Mucosa of descending colon (tissue), 3 donors: Measurements from ENCODE around the gene STN1. TPM values are rescaled to one million over a fixed set of nuclear protein-coding genes. Genes with fewer than 3 reads are reported as not detected.

Source experiments
- ATAC-seq: fragments of 200-7000 bp; cut with Tn5 transposase; one replicate; pipeline ENCODE4 v1.9.1; 2020; ENCODE audit warnings: mild to moderate bottlenecking, moderate library complexity
- DNase-seq, 3 donors: peaks; one replicate each; pipeline ENCODE4 v3.0.0-alpha.2; 2020
- H3K36me3 ChIP-seq: fragments of 200-600 bp; one replicate; pipeline ENCODE4 v1.8.0; 2021; ENCODE audit warnings: low read depth, mild to moderate bottlenecking
- H3K4me1 ChIP-seq: fragments of 200-600 bp; one replicate; pipeline ENCODE4 v1.8.0; 2021; ENCODE audit warnings: low read depth, mild to moderate bottlenecking
- H3K4me3 ChIP-seq: fragments of 200-600 bp; one replicate; pipeline ENCODE4 v1.8.0; 2021; ENCODE audit warnings: mild to moderate bottlenecking
- H3K9me3 ChIP-seq: fragments of 200-600 bp; one replicate; pipeline ENCODE4 v1.8.0; 2021; ENCODE audit warnings: mild to moderate bottlenecking
- intact Hi-C, 2 donors: fragments of 100-400 bp; cut with DNase I in 1 of 2; cut with micrococcal nuclease in 1 of 2; formaldehyde crosslinking; loops; one replicate each; pipeline versions ENCODE4 v1.11.0 to v1.11.1; 2022; cut with DNase I, micrococcal nuclease
- total RNA-seq, 3 donors: library from RNA; stranded (reverse); fragmentation: NEBNext Ultra II Directional in 2 of 3; extraction: Animal tissue kit (Norgen Biotek cat#: 25700) in 2 of 3; gene quantifications; one replicate each; pipeline versions ENCODE4 v1.2.1 to v1.2.4, GENCODE V29; 2021 to 2023
- TF ChIP-seq, protein P1 (sequence below): fragments of 200-600 bp; IDR thresholded peaks from one replicate; pipeline ENCODE4 v1.8.0; 2022; ENCODE audit warnings: antibody characterized with exemption, mild to moderate bottlenecking
- donor health status: DM: no; HTN: no; CAD: no; lungs with moderate emphysema.
- donor health status: DM: no; HTN: no; CAD: no.
- donor health status: DM: no; HTN: yes; CAD: no.

The STN1 gene
- total RNA-seq, 3 donors from 2014 or later, result 18.8 to 25.2 (median 20.7) TPM

DNA sequence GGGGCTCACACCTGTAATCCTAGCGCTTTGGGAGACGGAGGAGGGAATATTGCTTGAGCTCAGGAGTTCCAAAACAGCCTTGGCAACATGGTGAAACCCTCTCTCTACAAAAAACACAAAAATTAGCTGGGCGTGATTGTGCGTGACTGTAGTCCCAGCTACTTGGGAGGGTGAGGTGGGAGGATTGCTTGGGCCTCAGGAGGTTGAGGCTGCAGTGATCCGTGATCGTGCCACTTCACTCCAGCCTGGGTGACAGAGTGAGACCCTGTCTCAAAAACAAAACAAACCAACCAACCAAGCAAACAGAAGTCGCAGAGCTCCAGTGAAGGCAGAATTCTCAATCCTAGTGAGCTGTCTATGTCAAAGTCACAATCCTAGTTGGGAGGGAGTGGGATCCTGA lies 14.3 kb upstream of the STN1 start:
- intact Hi-C loops, result no loop called here
- DNase-seq (no peak), ATAC-seq (no peak)
- Histone ChIP-seq H3K9me3 (no peaks in the 10 kb centered on the region), H3K4me3 (no peak overlapping the region), H3K4me1 (no peaks in the 10 kb centered on the region), H3K36me3 (no peaks in the 10 kb centered on the region)
- TF ChIP-seq, protein P1, sequence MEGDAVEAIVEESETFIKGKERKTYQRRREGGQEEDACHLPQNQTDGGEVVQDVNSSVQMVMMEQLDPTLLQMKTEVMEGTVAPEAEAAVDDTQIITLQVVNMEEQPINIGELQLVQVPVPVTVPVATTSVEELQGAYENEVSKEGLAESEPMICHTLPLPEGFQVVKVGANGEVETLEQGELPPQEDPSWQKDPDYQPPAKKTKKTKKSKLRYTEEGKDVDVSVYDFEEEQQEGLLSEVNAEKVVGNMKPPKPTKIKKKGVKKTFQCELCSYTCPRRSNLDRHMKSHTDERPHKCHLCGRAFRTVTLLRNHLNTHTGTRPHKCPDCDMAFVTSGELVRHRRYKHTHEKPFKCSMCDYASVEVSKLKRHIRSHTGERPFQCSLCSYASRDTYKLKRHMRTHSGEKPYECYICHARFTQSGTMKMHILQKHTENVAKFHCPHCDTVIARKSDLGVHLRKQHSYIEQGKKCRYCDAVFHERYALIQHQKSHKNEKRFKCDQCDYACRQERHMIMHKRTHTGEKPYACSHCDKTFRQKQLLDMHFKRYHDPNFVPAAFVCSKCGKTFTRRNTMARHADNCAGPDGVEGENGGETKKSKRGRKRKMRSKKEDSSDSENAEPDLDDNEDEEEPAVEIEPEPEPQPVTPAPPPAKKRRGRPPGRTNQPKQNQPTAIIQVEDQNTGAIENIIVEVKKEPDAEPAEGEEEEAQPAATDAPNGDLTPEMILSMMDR, result no peak

DNA sequence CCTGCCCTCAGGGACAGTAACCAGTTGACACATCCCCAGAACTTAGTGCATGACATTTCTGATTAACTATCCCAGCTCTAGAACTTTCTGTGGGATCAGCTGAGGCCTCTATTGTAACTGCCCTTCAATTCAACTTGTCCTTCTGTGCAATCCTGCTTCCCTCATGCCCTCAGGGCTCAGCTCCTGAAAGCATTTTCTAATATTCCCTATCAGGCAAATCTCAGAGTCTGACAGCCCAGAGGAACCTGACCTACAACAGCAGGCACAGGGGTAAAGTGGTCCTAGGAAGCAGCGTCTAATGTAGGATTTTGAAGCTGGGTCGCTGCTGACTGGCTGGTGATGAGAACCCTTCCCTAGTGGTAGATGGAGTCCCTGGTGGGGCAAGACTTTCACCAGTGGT lies 13.6 kb upstream of the STN1 start:
- H3K9me3 ChIP-seq, result no peaks in the 10 kb centered on the region
- no peaks in the 10 kb centered on the region for H3K4me1 ChIP-seq
- H3K36me3 ChIP-seq, result no peaks in the 10 kb centered on the region
- intact Hi-C loops, result no loop called here
- DNase-seq (no peak), ATAC-seq (no peak)
- H3K4me3 ChIP-seq, result no peak overlapping the region
- TF ChIP-seq, protein P1, result no peak

DNA sequence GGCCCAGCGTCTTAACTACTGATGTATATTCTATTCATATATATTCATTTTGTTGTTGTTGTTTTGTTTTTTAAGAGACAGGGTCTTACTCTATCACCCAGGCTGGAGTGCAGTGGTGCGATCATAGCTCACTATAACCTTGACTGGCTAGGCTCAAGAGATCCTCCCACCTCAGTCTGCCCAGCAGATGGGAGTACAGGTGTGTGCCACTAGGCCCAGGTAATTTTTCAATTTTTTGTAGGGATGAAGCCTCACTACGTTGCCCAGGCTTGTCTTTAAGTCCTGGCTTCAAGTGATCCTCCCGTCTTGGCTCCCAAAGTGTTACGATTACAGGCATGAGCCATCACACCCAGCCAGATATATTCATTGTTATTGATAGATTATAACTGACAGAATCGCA lies 12.9 kb upstream of the STN1 start:
- no peak for DNase-seq
- TF ChIP-seq, protein P1, result no peak

DNA sequence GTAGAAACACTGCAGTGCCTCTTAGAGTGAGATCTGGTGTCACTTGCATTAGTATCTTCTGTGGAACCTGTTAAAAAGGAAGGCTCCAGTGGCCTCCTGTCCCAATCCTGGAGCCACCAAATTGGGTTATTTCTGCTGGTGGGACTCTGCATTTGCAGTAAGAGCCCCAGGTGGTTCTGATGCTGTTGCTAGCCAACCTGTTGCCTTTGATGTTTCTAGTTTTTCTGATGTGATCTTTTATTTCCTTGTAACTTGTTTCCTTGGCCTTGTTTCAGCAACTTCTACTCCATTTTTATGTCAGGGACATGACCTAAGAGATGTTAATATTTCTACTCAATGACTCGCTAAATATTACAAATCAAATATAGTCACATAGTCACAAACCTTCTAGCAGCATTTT lies 12.5 kb upstream of the STN1 start:
- Histone ChIP-seq H3K4me3 (no peak overlapping the region), H3K4me1 (peaks cover 9% of the 10 kb centered on the region), H3K36me3 (no peaks in the 10 kb centered on the region), H3K9me3 (no peaks in the 10 kb centered on the region)
- TF ChIP-seq, protein P1, result no peak
- no peak for ATAC-seq
- intact Hi-C loops, result no loop called here
- no peak for DNase-seq

More for the DNA sequence above, 12.9 kb upstream of the STN1 start:
- Histone ChIP-seq H3K36me3 (no peaks in the 10 kb centered on the region), H3K4me3 (no peak overlapping the region), H3K4me1 (peaks cover 7% of the 10 kb centered on the region), H3K9me3 (no peaks in the 10 kb centered on the region)
- ATAC-seq, result no peak
- intact Hi-C loops, result no loop called here

DNA sequence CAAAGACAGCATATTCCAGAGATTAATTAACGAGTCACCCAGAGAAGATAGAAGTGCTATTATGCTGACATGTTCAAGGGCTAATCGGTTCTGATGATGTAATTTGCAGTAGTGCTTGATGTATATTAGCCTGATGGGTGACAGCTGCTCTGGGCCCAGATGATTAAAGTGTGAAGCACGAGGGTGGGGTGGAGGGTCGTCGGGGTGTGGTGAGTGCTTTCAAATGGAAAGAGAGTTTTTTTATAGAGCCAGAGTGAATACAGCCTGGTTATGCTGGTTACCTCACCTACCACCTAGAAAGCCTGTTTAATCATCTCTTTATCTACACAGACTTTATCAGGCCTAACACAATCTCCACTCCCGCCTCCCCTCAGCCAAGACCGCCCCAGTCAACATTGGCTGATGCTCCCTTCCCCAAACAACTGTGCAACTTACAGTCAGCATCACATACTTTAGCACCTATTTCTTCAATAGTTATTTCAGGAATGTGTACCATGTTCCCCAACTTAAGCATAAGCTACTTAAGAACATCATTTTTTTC lies 11.5 kb upstream of the STN1 start:
- intact Hi-C loops, result no loop called here
- no peak for DNase-seq
- H3K4me3 ChIP-seq, result no peak overlapping the region
- TF ChIP-seq, protein P1, result no peak
- ATAC-seq, result peak; percentile 46
- no peaks in the 10 kb centered on the region for H3K36me3 ChIP-seq
- H3K4me1 ChIP-seq, result peaks cover 9% of the 10 kb centered on the region
- H3K9me3 ChIP-seq, result no peaks in the 10 kb centered on the region

DNA sequence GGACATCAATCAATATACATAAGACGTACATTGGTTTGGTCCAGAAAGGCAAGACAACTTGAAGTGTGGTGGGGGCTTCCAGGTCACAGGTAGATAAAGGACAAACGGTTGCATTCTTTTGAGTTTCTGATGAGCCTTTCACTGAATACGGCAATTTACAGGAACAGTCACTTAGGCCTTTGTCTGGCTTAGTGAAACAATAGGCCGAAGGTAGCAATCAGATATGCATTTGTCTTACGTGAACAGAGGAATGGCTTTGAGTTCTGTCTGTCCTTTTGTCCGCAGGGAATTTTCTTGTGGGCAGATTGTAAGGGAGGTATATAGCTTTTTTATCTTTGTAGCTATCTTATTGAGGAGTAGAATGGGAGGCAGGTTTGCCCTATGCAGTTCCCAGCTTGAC lies 10.8 kb upstream of the STN1 start:
- Histone ChIP-seq H3K4me3 (no peak overlapping the region), H3K36me3 (no peaks in the 10 kb centered on the region), H3K9me3 (no peaks in the 10 kb centered on the region), H3K4me1 (peaks cover 12% of the 10 kb centered on the region)
- DNase-seq, result no peak
- TF ChIP-seq, protein P1, result no peak
- intact Hi-C loops, result no loop called here
- ATAC-seq, result no peak
